B cell (primary cell): Measurements from ENCODE around the gene DTNA.

Source experiments
- EZH2 ChIP-seq: IDR thresholded peaks from 2 replicates; pipeline ENCODE4 v1.6.1; 2012; ENCODE audit warnings: borderline replicate concordance, low read depth, mild to moderate bottlenecking, moderate library complexity, low read length; ENCODE audit not compliant: insufficient read depth, poor library complexity, severe bottlenecking
- TF ChIP-seq, protein P1 (sequence below): fragments of 200-600 bp; IDR thresholded peaks from one replicate; pipeline ENCODE4 v1.8.0; 2022; ENCODE audit warnings: antibody characterized with exemption, mild to moderate bottlenecking

DNA sequence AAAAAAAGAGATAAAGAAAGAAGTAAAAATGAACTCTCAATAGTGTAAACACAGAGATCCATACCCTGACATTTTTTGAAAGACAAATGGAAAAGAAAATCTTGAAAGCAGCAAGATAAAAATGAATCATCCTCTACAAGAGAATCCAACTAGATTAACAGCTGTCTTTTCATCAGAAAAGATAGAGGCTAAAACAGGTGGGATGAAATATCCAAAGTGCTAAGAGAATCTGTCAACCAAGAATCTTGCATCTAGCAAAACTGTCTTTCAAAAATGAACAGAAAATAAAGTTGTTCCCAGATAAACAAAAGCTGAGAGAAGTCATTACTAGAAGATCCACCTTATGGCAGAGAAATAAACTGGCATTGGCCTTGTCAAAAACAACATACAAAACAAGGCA, 213.8 kb downstream of the DTNA start:
- TF ChIP-seq, protein P1, sequence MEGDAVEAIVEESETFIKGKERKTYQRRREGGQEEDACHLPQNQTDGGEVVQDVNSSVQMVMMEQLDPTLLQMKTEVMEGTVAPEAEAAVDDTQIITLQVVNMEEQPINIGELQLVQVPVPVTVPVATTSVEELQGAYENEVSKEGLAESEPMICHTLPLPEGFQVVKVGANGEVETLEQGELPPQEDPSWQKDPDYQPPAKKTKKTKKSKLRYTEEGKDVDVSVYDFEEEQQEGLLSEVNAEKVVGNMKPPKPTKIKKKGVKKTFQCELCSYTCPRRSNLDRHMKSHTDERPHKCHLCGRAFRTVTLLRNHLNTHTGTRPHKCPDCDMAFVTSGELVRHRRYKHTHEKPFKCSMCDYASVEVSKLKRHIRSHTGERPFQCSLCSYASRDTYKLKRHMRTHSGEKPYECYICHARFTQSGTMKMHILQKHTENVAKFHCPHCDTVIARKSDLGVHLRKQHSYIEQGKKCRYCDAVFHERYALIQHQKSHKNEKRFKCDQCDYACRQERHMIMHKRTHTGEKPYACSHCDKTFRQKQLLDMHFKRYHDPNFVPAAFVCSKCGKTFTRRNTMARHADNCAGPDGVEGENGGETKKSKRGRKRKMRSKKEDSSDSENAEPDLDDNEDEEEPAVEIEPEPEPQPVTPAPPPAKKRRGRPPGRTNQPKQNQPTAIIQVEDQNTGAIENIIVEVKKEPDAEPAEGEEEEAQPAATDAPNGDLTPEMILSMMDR, result no peak
- no peak for TF ChIP-seq EZH2
